Liver (tissue), 9 donors: ENCODE results near the gene DENR. TPM values are rescaled to one million over a fixed set of nuclear protein-coding genes. Genes with fewer than 3 reads are reported as not detected.

Experiments
- DNase-seq: peaks from one replicate; pipeline ENCODE4 v3.0.0-alpha.2; 2017; ENCODE audit warnings: low spot score
- H3K27ac ChIP-seq, 2 donors: one replicate each; pipeline ENCODE4 v1.7.0; 2013; ENCODE audit warnings: inconsistent platforms in 2 of 2, low read length in 2 of 2, control low read depth in 1 of 2, low read depth in 1 of 2, mild to moderate bottlenecking in 1 of 2
- H3K27me3 ChIP-seq, 4 donors: one replicate each; pipeline versions ENCODE4 v1.6.1 to v1.7.0; 2013; ENCODE audit warnings: low read length in 3 of 4, inconsistent platforms in 1 of 4, mild to moderate bottlenecking in 1 of 4, moderate library complexity in 1 of 4; ENCODE audit not compliant: control insufficient read depth in 4 of 4, insufficient read depth in 4 of 4
- H3K36me3 ChIP-seq, 4 donors: one replicate each; pipeline versions ENCODE4 v1.6.1 to v1.7.0; 2013; ENCODE audit warnings: low read length in 3 of 4, mild to moderate bottlenecking in 3 of 4, low read depth in 1 of 4, moderate library complexity in 1 of 4; ENCODE audit not compliant: control insufficient read depth in 4 of 4, insufficient read depth in 3 of 4
- H3K4me1 ChIP-seq, 4 donors: one replicate each; pipeline versions ENCODE4 v1.6.1 to v1.7.0; 2013; ENCODE audit warnings: low read length in 3 of 4, mild to moderate bottlenecking in 3 of 4, moderate library complexity in 1 of 4; ENCODE audit not compliant: control insufficient read depth in 4 of 4, insufficient read depth in 4 of 4
- H3K4me3 ChIP-seq, 3 donors: one replicate each; pipeline versions ENCODE4 v1.6.1 to v1.7.0; 2013; ENCODE audit warnings: low read length in 3 of 3, control low read depth in 1 of 3, low read depth in 1 of 3, mild to moderate bottlenecking in 1 of 3
- H3K9ac ChIP-seq, 2 donors: one replicate each; pipeline ENCODE4 v1.7.0; 2013; ENCODE audit warnings: low read length in 2 of 2, mild to moderate bottlenecking in 2 of 2, moderate library complexity in 2 of 2, control low read depth in 1 of 2, low read depth in 1 of 2
- H3K9me3 ChIP-seq, 4 donors: one replicate each; pipeline versions ENCODE4 v1.6.1 to v1.7.0; 2013; ENCODE audit warnings: low read length in 3 of 4; ENCODE audit not compliant: control insufficient read depth in 4 of 4
- ATF3 ChIP-seq: IDR thresholded peaks from 2 replicates; pipeline ENCODE4 v1.6.1; 2016; ENCODE audit warnings: antibody characterized with exemption
- CTCF ChIP-seq: fragments of 150-350 bp; IDR thresholded peaks from 2 replicates; pipeline ENCODE4 v1.5.1; 2017; ENCODE audit warnings: improper control_type of control experiment, low read depth, low read length; ENCODE audit not compliant: missing input control
- EGR1 ChIP-seq, 2 donors: IDR thresholded peaks; 2 replicates each; pipeline ENCODE4 v1.6.1; 2016 to 2018; ENCODE audit warnings: antibody characterized with exemption in 2 of 2, low read depth in 2 of 2
- FOXA1 ChIP-seq: IDR thresholded peaks from 2 replicates; pipeline ENCODE4 v1.6.1; 2016; ENCODE audit warnings: antibody characterized with exemption
- FOXA2 ChIP-seq: IDR thresholded peaks from 2 replicates; pipeline ENCODE4 v1.6.1; 2016; ENCODE audit warnings: antibody characterized with exemption
- GABPA ChIP-seq, 2 donors: IDR thresholded peaks in 1 of 2; conservative IDR thresholded peaks in 1 of 2; 2 replicates each; pipeline ENCODE4 v1.6.1; 2016; ENCODE audit warnings: antibody characterized with exemption in 2 of 2, mild to moderate bottlenecking in 1 of 2, moderate library complexity in 1 of 2
- HNF4G ChIP-seq: IDR thresholded peaks from 2 replicates; pipeline ENCODE4 v1.6.1; 2016; ENCODE audit warnings: antibody characterized with exemption
- JUND ChIP-seq, 2 donors: IDR thresholded peaks; 2 replicates each; pipeline ENCODE4 v1.6.1; 2016; ENCODE audit warnings: antibody characterized with exemption in 2 of 2
- NR2F2 ChIP-seq: IDR thresholded peaks from 2 replicates; pipeline ENCODE4 v1.6.1; 2016; ENCODE audit warnings: antibody characterized with exemption
- RAD21 ChIP-seq, 2 donors: IDR thresholded peaks; 2 replicates each; pipeline ENCODE4 v1.6.1; 2016; ENCODE audit warnings: antibody characterized with exemption in 2 of 2, mild to moderate bottlenecking in 2 of 2
- RXRA ChIP-seq, 2 donors: IDR thresholded peaks; 2 replicates each; pipeline ENCODE4 v1.6.1; 2017 to 2018; ENCODE audit warnings: antibody characterized with exemption in 2 of 2, mild to moderate bottlenecking in 1 of 2
- SP1 ChIP-seq: IDR thresholded peaks from 2 replicates; pipeline ENCODE4 v1.6.1; 2018; ENCODE audit warnings: antibody characterized with exemption, mild to moderate bottlenecking
- TAF1 ChIP-seq: conservative IDR thresholded peaks from 2 replicates; pipeline ENCODE4 v1.6.1; 2016; ENCODE audit warnings: antibody characterized with exemption, mild to moderate bottlenecking
- YY1 ChIP-seq: IDR thresholded peaks from 2 replicates; pipeline ENCODE4 v1.6.1; 2016; ENCODE audit warnings: antibody characterized with exemption, mild to moderate bottlenecking
- ZBTB33 ChIP-seq: IDR thresholded peaks from 2 replicates; pipeline ENCODE4 v1.6.1; 2016; ENCODE audit warnings: antibody characterized with exemption
- WGBS: extraction: QIAGEN DNeasy Blood & Tissue Kit; methylation state at CpG from one replicate; pipeline ENCODE4 v1.1.7; 2013; 5-methylcytosine and 5-hydroxymethylcytosine counted together
- polyA plus RNA-seq, 2 donors: library from polyadenylated mRNA; stranded (reverse) in 1 of 2; unstranded in 1 of 2; fragments of 200-250 nt in 1 of 2; fragments of >200 nt in 1 of 2; fragmentation: Nextera tagmentation in 1 of 2; extraction: Ambion mirVana in 1 of 2; gene quantifications; one replicate each; pipeline versions ENCODE4 v1.2.1 to v1.2.3, GENCODE V29; 2013 to 2015
- total RNA-seq, 2 donors: library from RNA; depleted of rRNA; stranded (reverse); fragments of >200 nt; gene quantifications; one replicate each; pipeline ENCODE4 v1.2.3, GENCODE V29; 2014
- TF ChIP-seq, protein P1 (sequence below): IDR thresholded peaks from 2 replicates; pipeline ENCODE4 v1.6.1; 2016; ENCODE audit warnings: antibody characterized with exemption, mild to moderate bottlenecking
- donor health status: healthy.
- donor health status: healthy.
- donor health status: healthy.
- donor health status: healthy.
- donor health status: healthy.

DENR gene
- total and polyA plus RNA-seq, 4 donors, result 10.9 to 17.7 (median 15.8) TPM

DNA sequence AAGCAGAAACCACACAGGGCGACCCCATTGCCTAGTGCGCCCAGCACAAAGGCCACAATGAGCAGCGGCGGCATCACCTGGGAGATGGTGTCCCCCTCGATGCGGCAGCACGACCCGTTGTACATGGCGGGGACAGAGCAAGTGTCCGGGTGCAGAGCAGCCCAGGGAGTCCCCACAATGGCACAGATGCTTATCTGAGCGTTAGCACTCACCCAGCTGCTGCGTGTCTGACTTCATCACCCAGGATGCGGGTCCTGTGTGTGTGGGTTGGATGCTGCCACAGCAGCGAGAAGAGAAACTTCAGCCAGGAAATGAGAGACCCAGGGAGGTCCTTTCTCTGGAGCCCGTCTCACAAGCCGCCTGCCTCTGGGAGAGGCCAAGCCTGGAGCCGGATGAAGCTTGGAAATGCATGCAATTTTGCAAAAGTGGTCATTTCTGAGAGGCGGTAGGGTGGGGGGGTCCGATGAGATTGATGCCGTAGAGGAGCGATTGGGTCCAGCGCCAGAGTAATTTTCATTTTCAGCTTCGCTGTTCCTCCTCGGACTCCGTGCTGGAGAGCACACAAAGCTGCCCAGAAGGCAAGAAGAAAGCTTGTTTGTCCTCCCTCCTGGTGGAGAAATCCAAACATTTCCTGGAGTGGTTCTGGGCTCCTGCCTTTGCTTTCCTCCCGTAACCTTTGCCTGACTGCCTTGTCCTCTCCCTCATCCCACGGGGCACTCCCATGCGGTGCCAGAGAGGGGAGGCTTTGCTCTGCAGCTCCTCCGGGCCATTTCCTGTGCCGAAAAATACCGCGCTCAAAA lies 22.2 kb upstream of the DENR start, which contains the start of gene HCAR1:
TSS of gene HCAR1 (minus strand) at position 630 of the 800 bp plus-strand sequence. CDS start at position 125, 505 bp downstream.
- no peaks in the 10 kb centered on the region for H3K36me3 ChIP-seq
- 59% methylated on average over 32 of the region's 32 CpGs for WGBS
- TF ChIP-seq SP1 (no peak), JUND (IDR thresholded peaks at IDR 0.05) (no peak), HNF4G (no peak), RXRA (IDR thresholded peaks at IDR 0.05) (no peak), TAF1 (no peak), ZBTB33 (no peak), CTCF (no peak), YY1 (no peak), EGR1 (IDR thresholded peaks at IDR 0.05; ENCODE audit: low read depth in 2 of 2) (no peak), FOXA2 (no peak), GABPA (IDR thresholded peaks at IDR 0.05 in 1 of 2, conservative IDR thresholded peaks at IDR 0.05 in 1 of 2) (no peak)
- TF ChIP-seq, protein P1, sequence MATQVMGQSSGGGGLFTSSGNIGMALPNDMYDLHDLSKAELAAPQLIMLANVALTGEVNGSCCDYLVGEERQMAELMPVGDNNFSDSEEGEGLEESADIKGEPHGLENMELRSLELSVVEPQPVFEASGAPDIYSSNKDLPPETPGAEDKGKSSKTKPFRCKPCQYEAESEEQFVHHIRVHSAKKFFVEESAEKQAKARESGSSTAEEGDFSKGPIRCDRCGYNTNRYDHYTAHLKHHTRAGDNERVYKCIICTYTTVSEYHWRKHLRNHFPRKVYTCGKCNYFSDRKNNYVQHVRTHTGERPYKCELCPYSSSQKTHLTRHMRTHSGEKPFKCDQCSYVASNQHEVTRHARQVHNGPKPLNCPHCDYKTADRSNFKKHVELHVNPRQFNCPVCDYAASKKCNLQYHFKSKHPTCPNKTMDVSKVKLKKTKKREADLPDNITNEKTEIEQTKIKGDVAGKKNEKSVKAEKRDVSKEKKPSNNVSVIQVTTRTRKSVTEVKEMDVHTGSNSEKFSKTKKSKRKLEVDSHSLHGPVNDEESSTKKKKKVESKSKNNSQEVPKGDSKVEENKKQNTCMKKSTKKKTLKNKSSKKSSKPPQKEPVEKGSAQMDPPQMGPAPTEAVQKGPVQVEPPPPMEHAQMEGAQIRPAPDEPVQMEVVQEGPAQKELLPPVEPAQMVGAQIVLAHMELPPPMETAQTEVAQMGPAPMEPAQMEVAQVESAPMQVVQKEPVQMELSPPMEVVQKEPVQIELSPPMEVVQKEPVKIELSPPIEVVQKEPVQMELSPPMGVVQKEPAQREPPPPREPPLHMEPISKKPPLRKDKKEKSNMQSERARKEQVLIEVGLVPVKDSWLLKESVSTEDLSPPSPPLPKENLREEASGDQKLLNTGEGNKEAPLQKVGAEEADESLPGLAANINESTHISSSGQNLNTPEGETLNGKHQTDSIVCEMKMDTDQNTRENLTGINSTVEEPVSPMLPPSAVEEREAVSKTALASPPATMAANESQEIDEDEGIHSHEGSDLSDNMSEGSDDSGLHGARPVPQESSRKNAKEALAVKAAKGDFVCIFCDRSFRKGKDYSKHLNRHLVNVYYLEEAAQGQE, result no peak
- no peak within 1 kb of the TSS for H3K9ac ChIP-seq
- H3K9me3 ChIP-seq, result no peaks in the 10 kb centered on the region
- DNase-seq, result no peak
- H3K27me3 ChIP-seq, result no peaks in the 10 kb centered on the region
- H3K4me1 ChIP-seq, result no peaks in the 10 kb centered on the region
- H3K27ac ChIP-seq, result no peak within 1 kb of the TSS
- peak within 1 kb of the TSS in 1 of 3 donors; percentile 5 for H3K4me3 ChIP-seq

DNA sequence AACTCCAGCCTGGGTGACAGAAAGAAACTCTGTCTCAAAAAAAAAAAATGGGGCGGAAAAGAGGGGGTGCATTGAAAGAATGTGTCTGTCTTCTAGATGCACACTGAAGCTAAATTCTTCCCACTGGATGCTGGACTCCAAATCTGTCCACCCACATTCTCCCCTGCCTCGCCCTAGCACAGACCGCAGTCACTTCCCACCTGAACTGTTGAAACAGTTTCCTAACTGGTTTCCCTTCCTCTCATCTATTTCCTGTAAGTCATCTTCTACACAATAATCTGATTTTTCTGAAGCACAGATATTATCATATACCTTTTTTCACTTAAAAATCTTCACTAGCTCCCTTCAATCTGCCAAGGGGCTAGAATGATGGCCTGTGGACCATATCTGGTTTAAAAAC lies 20.5 kb upstream of the DENR start:
- no peaks in the 10 kb centered on the region for H3K4me1 ChIP-seq
- H3K27me3 ChIP-seq, result no peaks in the 10 kb centered on the region
- H3K27ac ChIP-seq, result no peak overlapping the region
- no peaks in the 10 kb centered on the region for H3K9me3 ChIP-seq
- H3K9ac ChIP-seq, result no peak overlapping the region
- no peak for DNase-seq
- H3K4me3 ChIP-seq, result no peak overlapping the region
- H3K36me3 ChIP-seq, result no peaks in the 10 kb centered on the region
- WGBS, result 85% methylated on average over 3 of the region's 3 CpGs
- TF ChIP-seq RAD21 (IDR thresholded peaks at IDR 0.05) (no peak), SP1 (no peak), CTCF (no peak), NR2F2 (no peak), JUND (IDR thresholded peaks at IDR 0.05) (no peak), GABPA (IDR thresholded peaks at IDR 0.05 in 1 of 2, conservative IDR thresholded peaks at IDR 0.05 in 1 of 2) (no peak), ATF3 (no peak), FOXA1 (no peak), EGR1 (IDR thresholded peaks at IDR 0.05; ENCODE audit: low read depth in 2 of 2) (no peak), FOXA2 (no peak), RXRA (IDR thresholded peaks at IDR 0.05) (no peak)
- TF ChIP-seq, protein P1, result no peak
